OCI-LY1 (cell line): Measurements from ENCODE around the gene CNBD2.

Experiments used
- CTCF ChIP-seq: fragments of 200-600 bp; sonication (generic), shearing (Covaris generic); IDR thresholded peaks from 2 replicates; pipeline ENCODE4 v1.5.1; 2017; ENCODE audit warnings: mild to moderate bottlenecking, antibody characterized with exemption, low read length, moderate library complexity, mixed read lengths
- EZH2 ChIP-seq: fragments of 200-600 bp; sonication (generic), shearing (Covaris generic); IDR thresholded peaks from 2 replicates; pipeline ENCODE4 v1.8.0; 2017; ENCODE audit warnings: borderline replicate concordance, mixed run types, mild to moderate bottlenecking, antibody characterized with exemption, low read length, moderate library complexity, mixed read lengths

DNA sequence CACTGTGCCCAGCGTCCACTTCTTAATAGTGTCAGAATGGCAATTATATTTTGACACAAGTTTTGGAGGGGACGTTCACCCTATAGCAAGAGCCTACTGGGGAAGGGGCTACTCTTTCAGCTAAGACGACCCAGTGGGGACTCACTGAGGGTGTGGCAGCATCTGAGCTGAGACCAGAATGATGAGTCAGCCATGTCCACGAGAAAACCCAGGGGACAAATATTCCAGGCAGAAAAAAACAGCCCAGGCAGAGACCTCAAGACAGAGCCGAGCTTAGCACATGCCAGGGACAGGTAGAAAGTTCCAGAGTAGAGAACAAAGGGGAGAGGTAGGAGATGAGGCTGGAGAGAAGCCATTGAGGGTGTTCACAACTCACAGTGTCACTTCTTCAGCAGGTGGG lies 11.2 kb downstream of the CNBD2 start:
- TF ChIP-seq CTCF = no peak
- TF ChIP-seq EZH2 = no peak
